ENCODE data around the gene IFT122.

GRCh38 chr3:129462361-129462968 lies 22.4 kb downstream of the IFT122 start:
- TF ChIP-seq CTCF (IDR thresholded peaks at IDR 0.05) (no peak), POLR2A (IDR thresholded peaks at IDR 0.05) (no peak)
